OCI-LY3 (cell line): ENCODE results near the gene RAB34.
A peak's percentile ranks its signal among the peaks of the same experiment; 100 is the strongest.

Source experiments
- H2AFZ ChIP-seq: fragments of 200-600, 300-600 bp; shearing (Covaris generic); 2 replicates; pipeline ENCODE4 v1.6.0; 2014; ENCODE audit warnings: antibody characterized with exemption, low read depth, low read length
- H3K27ac ChIP-seq: fragments of 200-600, 300-600 bp; sonication (generic); 2 replicates; pipeline ENCODE4 v1.5.1; 2014; ENCODE audit warnings: mild to moderate bottlenecking, low read length, moderate library complexity, mixed read lengths
- H3K27me3 ChIP-seq: fragments of 200-600, 300-600 bp; sonication (generic); 2 replicates; pipeline ENCODE4 v1.6.1; 2014; ENCODE audit warnings: low read depth, low read length, mixed read lengths
- H3K36me3 ChIP-seq: fragments of 200-600, 300-600 bp; sonication (generic); replicated peaks from 2 replicates; pipeline ENCODE3; 2014; ENCODE audit warnings: low read depth, low read length, mixed read lengths
- H3K4me1 ChIP-seq: fragments of 300-600, 200-600 bp; sonication (generic); 2 replicates; pipeline ENCODE4 v1.6.1; 2014; ENCODE audit warnings: low read length, mixed read lengths
- H3K4me2 ChIP-seq: fragments of 200-600, 300-600 bp; sonication (generic); 2 replicates; pipeline ENCODE4 v1.6.1; 2014; ENCODE audit warnings: low read length, mixed read lengths
- H3K4me3 ChIP-seq: fragments of 300-600, 200-600 bp; sonication (generic); 2 replicates; pipeline ENCODE4 v1.5.1; 2014; ENCODE audit warnings: antibody characterized with exemption, mild to moderate bottlenecking, low read length, moderate library complexity
- H3K79me2 ChIP-seq: fragments of 300-600, 200-600 bp; shearing (Covaris generic); 2 replicates; pipeline ENCODE4 v1.6.1; 2014; ENCODE audit warnings: mild to moderate bottlenecking, low read length, mixed read lengths
- H3K9ac ChIP-seq: fragments of 300-600, 200-600 bp; shearing (Covaris generic); 2 replicates; pipeline ENCODE4 v1.6.0; 2014; ENCODE audit warnings: mild to moderate bottlenecking, low read length, moderate library complexity
- H3K9me3 ChIP-seq: fragments of 200-600, 300-600 bp; shearing (Covaris generic); 2 replicates; pipeline ENCODE4 v1.6.1; 2014; ENCODE audit warnings: low read length, mixed read lengths; ENCODE audit not compliant: insufficient read depth
- H4K20me1 ChIP-seq: fragments of 200-600, 300-600 bp; sonication (generic); 2 replicates; pipeline ENCODE4 v1.6.1; 2016; ENCODE audit warnings: low read length, mixed read lengths; ENCODE audit not compliant: insufficient read depth
- CTCF ChIP-seq: fragments of 200-600, 300-600 bp; sonication (generic); IDR thresholded peaks from 2 replicates; pipeline ENCODE4 v1.5.1; 2014; ENCODE audit warnings: antibody characterized with exemption, low read length, low read depth
- EZH2phosphoT487 ChIP-seq: fragments of 200-600 bp; shearing (Covaris generic); IDR thresholded peaks from 2 replicates; pipeline ENCODE4 v1.6.1; 2018; ENCODE audit warnings: antibody characterized with exemption, mixed run types, low read depth

RAB34 gene

GRCh38 chr17:28717578-28718332 is at the start of gene RAB34:
Gene RAB34, minus strand, starts transcription at chr17:28717868. Its CDS starts 602 bp downstream, at chr17:28717266.
- no peak for TF ChIP-seq CTCF
- TF ChIP-seq EZH2phosphoT487: no peak
- Histone ChIP-seq H2AFZ (no peak within 1 kb of the TSS), H3K79me2 (peaks cover 36% of the 10 kb centered on the region), H3K4me3 (0 out of 2 replicates have a peak within 1 kb of the TSS, but pooled peaks have one; percentile 93), H3K36me3 (peaks cover 25% of the 10 kb centered on the region), H4K20me1 (peaks cover 13% of the 10 kb centered on the region), H3K27ac (no peak within 1 kb of the TSS), H3K27me3 (no peaks in the 10 kb centered on the region; the same call in 1 of the 2 replicates), H3K9me3 (no peaks in the 10 kb centered on the region), H3K4me2 (peak within 1 kb of the TSS; percentile 11), H3K9ac (no peak within 1 kb of the TSS), H3K4me1 (peaks cover 15% of the 10 kb centered on the region)

DNA sequence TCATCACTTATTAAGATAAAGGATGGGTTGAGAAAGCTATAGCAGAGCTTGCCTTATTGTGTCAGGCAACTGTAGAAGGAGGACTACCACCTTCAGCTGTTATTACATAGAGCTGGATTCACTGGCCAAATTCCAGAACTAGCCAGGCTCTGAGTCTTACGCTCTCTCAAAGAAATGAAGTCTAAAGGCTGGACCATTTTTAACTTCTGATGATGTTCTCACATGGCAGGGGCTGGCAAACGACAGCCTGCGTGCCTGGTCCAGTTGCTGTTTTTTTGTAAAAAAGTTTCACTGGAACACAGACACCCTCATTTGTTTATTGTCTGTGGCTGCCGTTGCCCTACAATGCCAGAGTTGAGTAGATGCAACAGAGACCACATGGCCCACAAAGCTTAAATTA is 47.4 kb upstream of the RAB34 start:
- no peak overlapping the region for H3K27ac ChIP-seq
- H3K4me3 ChIP-seq: no peak overlapping the region

DNA sequence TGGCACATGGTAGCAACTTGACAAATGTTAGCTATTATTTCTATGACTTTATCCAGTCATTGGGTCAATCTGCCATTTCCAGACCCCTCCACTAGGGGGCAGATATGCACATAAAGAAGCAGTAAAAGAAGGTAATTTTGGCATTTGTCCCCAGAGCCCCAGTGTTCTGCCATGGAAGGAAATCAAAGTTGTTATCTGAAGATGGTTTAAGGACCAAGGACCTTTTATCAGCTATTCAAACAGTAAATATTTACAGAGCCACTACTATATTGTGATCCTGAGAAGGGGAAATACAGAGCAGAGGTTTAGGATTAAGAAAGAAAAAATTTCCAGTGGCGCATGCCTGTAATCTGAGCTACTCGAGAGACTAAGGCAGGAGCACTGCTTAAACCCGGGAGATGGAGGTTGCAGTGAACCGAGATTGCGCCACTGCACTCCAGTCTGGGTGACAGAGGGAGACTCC is 46.2 kb upstream of the RAB34 start:
- Histone ChIP-seq H3K27me3 (no peaks in the 10 kb centered on the region), H3K9me3 (no peaks in the 10 kb centered on the region), H2AFZ (no peak overlapping the region), H3K27ac (peak overlapping the region; percentile 46), H3K79me2 (no peaks in the 10 kb centered on the region), H3K4me3 (no peak overlapping the region), H3K36me3 (peaks cover 30% of the 10 kb centered on the region), H3K4me2 (peak overlapping the region; percentile 32; the same call in 1 of the 2 replicates), H3K9ac (no peak overlapping the region), H3K4me1 (peaks cover 25% of the 10 kb centered on the region), H4K20me1 (0 out of 2 replicates have a peak, but pooled peaks cover 4% of the 10 kb centered on the region)
- peak; percentile 95 for TF ChIP-seq CTCF
- no peak for TF ChIP-seq EZH2phosphoT487

More for the DNA sequence above, 47.4 kb upstream of the RAB34 start:
- H3K9me3 ChIP-seq: no peaks in the 10 kb centered on the region
- no peak overlapping the region for H3K4me2 ChIP-seq
- H4K20me1 ChIP-seq: 0 out of 2 replicates have a peak, but pooled peaks cover 4% of the 10 kb centered on the region
- H3K36me3 ChIP-seq: peaks cover 27% of the 10 kb centered on the region
- H3K4me1 ChIP-seq: peaks cover 25% of the 10 kb centered on the region
- TF ChIP-seq EZH2phosphoT487 (no peak), CTCF (no peak)
- no peak overlapping the region for H3K9ac ChIP-seq
- peaks cover 5% of the 10 kb centered on the region for H3K79me2 ChIP-seq
- no peak overlapping the region for H2AFZ ChIP-seq
- no peaks in the 10 kb centered on the region for H3K27me3 ChIP-seq

DNA sequence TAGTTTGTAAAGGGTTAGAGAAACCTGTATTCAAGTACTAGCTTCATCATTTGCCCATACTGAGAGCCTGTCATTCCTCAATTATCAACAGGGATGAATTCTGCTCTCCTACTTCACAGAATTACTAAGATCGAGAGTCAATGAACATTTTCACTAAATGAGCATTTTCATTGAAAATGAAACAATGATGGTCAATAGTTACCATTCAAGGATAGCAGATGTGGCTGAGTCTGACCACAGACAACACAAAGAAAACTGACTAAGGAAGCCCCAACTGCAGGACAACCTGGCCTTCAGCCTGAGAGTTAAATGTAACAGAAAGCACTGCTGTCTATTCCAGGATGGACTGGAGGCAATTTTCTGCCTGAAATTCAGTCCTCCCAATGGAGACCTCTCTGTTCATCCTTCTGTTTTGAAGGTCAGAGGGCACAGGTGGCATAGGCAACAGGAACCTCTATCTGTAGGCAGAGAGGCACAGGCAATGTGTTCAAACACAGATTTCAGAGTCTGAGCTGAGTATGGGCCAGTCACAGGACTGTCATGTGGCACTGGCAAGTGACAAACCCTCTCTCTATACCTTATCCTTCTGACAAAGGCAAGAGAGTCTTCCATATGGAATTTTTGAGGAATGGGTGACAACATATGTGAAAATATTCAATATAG is 45.6 kb upstream of the RAB34 start:
- Histone ChIP-seq H2AFZ (no peak overlapping the region), H3K4me3 (no peak overlapping the region), H4K20me1 (0 out of 2 replicates have a peak, but pooled peaks cover 4% of the 10 kb centered on the region), H3K36me3 (peaks cover 35% of the 10 kb centered on the region), H3K9me3 (no peaks in the 10 kb centered on the region), H3K27ac (peak overlapping the region; percentile 46), H3K4me1 (peaks cover 25% of the 10 kb centered on the region), H3K27me3 (no peaks in the 10 kb centered on the region), H3K79me2 (no peaks in the 10 kb centered on the region), H3K9ac (no peak overlapping the region), H3K4me2 (peak overlapping the region; percentile 32; the same call in 1 of the 2 replicates)
- TF ChIP-seq EZH2phosphoT487: no peak
- TF ChIP-seq CTCF: no peak
